Right lobe of liver (tissue), 6 donors: ENCODE measurements around the gene UACA. TPM values are rescaled to one million over a fixed set of nuclear protein-coding genes. Genes with fewer than 3 reads are reported as not detected.

Experiments
- ATAC-seq, 4 donors: fragments of 200-7000 bp; cut with Tn5 transposase; one replicate each; pipeline ENCODE4 v1.9.1; 2020; ENCODE audit warnings: mild to moderate bottlenecking in 4 of 4, moderate library complexity in 4 of 4
- DNase-seq, 3 donors: peaks; one replicate each; pipeline ENCODE4 v3.0.0-alpha.2; 2020
- H3K27ac ChIP-seq, 3 donors: fragments of 200-600 bp; one replicate each; pipeline ENCODE4 v1.8.0; 2022
- H3K27me3 ChIP-seq, 2 donors: fragments of 200-600 bp; one replicate each; pipeline ENCODE4 v1.8.0; 2022
- H3K36me3 ChIP-seq, 4 donors: fragments of 200-600 bp; sonication (generic) in 1 of 4; one replicate each; pipeline versions ENCODE4 v1.5.1 to v1.8.0; 2017 to 2022; ENCODE audit warnings: control low read depth in 1 of 4
- H3K4me1 ChIP-seq, 4 donors: fragments of 200-600 bp; sonication (generic) in 1 of 4; one replicate each; pipeline versions ENCODE4 v1.5.1 to v1.8.0; 2017 to 2022; ENCODE audit warnings: control low read depth in 1 of 4
- H3K4me3 ChIP-seq, 3 donors: fragments of 200-600 bp; one replicate each; pipeline ENCODE4 v1.8.0; 2022
- H3K9me3 ChIP-seq, 4 donors: fragments of 200-600 bp; sonication (generic) in 1 of 4; one replicate each; pipeline versions ENCODE4 v1.5.1 to v1.8.0; 2017 to 2022; ENCODE audit warnings: control low read depth in 1 of 4
- CTCF ChIP-seq, 4 donors: fragments of 200-600 bp in 3 of 4; fragments of 450-650 bp in 1 of 4; IDR thresholded peaks; one replicate each; pipeline versions ENCODE4 v1.5.1 to v1.8.0; 2016 to 2022; ENCODE audit warnings: antibody characterized with exemption in 4 of 4, mild to moderate bottlenecking in 2 of 4
- POLR2A ChIP-seq: fragments of 450-650 bp; IDR thresholded peaks from one replicate; pipeline ENCODE4 v1.6.1; 2017; ENCODE audit warnings: antibody characterized with exemption, mild to moderate bottlenecking
- WGBS: methylation state at CpG from one replicate; pipeline ENCODE4 v1.1.6; 2018; ENCODE audit warnings: low coverage, low lambda C conversion rate; ENCODE audit not compliant: insufficient coverage; ENCODE audit errors: missing lambda C conversion rate; 5-methylcytosine and 5-hydroxymethylcytosine counted together
- intact Hi-C, 2 donors: fragments of 100-400 bp; cut with DNase I; formaldehyde crosslinking; loops; one replicate each; pipeline versions ENCODE4 v1.11.2 to v1.14.1; 2022
- total RNA-seq, 6 experiments: library from RNA; depleted of rRNA in 2 of 6; stranded (reverse); fragments of >200 nt in 2 of 6; fragmentation: NEBNext Ultra II Directional in 3 of 6; extraction: Animal tissue kit (Norgen Biotek cat#: 25700) in 3 of 6; gene quantifications; one replicate each; pipeline versions ENCODE4 v1.1.0 to v1.2.4, GENCODE V29; 2016 to 2023
- donor health status: DM: no; HTN: yes; CAD: no.
- donor health status: DM: no; HTN: no; CAD: no.
- donor health status: DM: no; HTN: no; CAD: no.
- donor health status: DM: no; HTN: yes; CAD: no.
- donor health status: DM: no; HTN: yes; CAD: no.

The UACA gene
- total RNA-seq, 6 experiments from 2014 or later: 10.1 to 22.3 (median 14.4) TPM

GRCh38 chr15:70797464-70797863, 34.1 kb upstream of the UACA start:
- no peak for TF ChIP-seq POLR2A
- TF ChIP-seq CTCF (IDR thresholded peaks at IDR 0.05): no peak
- 88% methylated on average over 5 of the region's 5 CpGs for WGBS
- ATAC-seq: no peak
- intact Hi-C loops: no loop called here
- H3K9me3 ChIP-seq: no peaks in the 10 kb centered on the region
- peaks cover 0 to 14% (median 6%) of the 10 kb centered on the region in 4 donors for H3K4me1 ChIP-seq
- H3K27me3 ChIP-seq: no peaks in the 10 kb centered on the region
- no peak for DNase-seq
- no peaks in the 10 kb centered on the region for H3K36me3 ChIP-seq
- no peak overlapping the region for H3K4me3 ChIP-seq
- no peak overlapping the region for H3K27ac ChIP-seq

GRCh38 chr15:70796516-70797310, 33.4 kb upstream of the UACA start:
- ATAC-seq (no peak), DNase-seq (no peak)
- Histone ChIP-seq H3K27me3 (no peaks in the 10 kb centered on the region), H3K36me3 (no peaks in the 10 kb centered on the region), H3K9me3 (no peaks in the 10 kb centered on the region), H3K4me3 (no peak overlapping the region), H3K4me1 (peaks cover 0 to 14% (median 6%) of the 10 kb centered on the region in 4 donors), H3K27ac (no peak overlapping the region)
- TF ChIP-seq POLR2A: no peak
- no peak for TF ChIP-seq CTCF (IDR thresholded peaks at IDR 0.05)
- WGBS: 78% methylated on average over 7 of the region's 14 CpGs
- intact Hi-C loops: no loop called here

- ATAC-seq (peak in 1 of 4 donors; percentile 57), DNase-seq (no peak)
- no peaks in the 10 kb centered on the region for H3K27me3 ChIP-seq
- no peaks in the 10 kb centered on the region for H3K9me3 ChIP-seq
- intact Hi-C loops: no loop called here
- TF ChIP-seq CTCF (IDR thresholded peaks at IDR 0.05) (no peak), POLR2A (no peak)
- no peaks in the 10 kb centered on the region for H3K36me3 ChIP-seq
- peaks cover 0 to 10% (median 5%) of the 10 kb centered on the region in 4 donors for H3K4me1 ChIP-seq
- H3K27ac ChIP-seq: no peak overlapping the region
- no peak overlapping the region for H3K4me3 ChIP-seq
- 50% methylated on average over 1 of the region's 2 CpGs for WGBS
Measured at GRCh38 chr15:70795311-70795665, 31.9 kb upstream of the UACA start.

- no peak overlapping the region for H3K27ac ChIP-seq
- no peak for DNase-seq
- TF ChIP-seq POLR2A: no peak
- TF ChIP-seq CTCF (IDR thresholded peaks at IDR 0.05): no peak
- no peak for ATAC-seq
- WGBS: 81% methylated on average over 12 of the region's 12 CpGs
- H3K36me3 ChIP-seq: no peaks in the 10 kb centered on the region
- no peak overlapping the region for H3K4me3 ChIP-seq
- H3K27me3 ChIP-seq: no peaks in the 10 kb centered on the region
- intact Hi-C loops: no loop called here
- no peaks in the 10 kb centered on the region for H3K9me3 ChIP-seq
- H3K4me1 ChIP-seq: peaks cover 0 to 5% (median 2%) of the 10 kb centered on the region in 4 donors
Measured at GRCh38 chr15:70794596-70795310, 31.4 kb upstream of the UACA start.
